Measurements from ENCODE around the gene GPR26. TPM values are rescaled to one million over a fixed set of nuclear protein-coding genes. Genes with fewer than 3 reads are reported as not detected.

Gene GPR26
- total and polyA plus RNA-seq, 2 of the 4 experiments (the other 2 are of a cell fraction) = not detected

- 50% methylated on average over 2 of the region's 7 CpGs; no CpG with 5 or more reads in 1 of the 2 experiments for WGBS, 2 experiments (ENCODE audit: extremely low coverage in 2 of 2, insufficient read length in 1 of 2)
- dilution Hi-C loops (cut with HindIII; ENCODE audit: low sequenced_read_pairs, unreplicated experiment) = no loop called here
Observed at GRCh38 chr10:123741146-123741545, 75.0 kb downstream of the GPR26 start.

More at GRCh38 chr10:123741146-123741545, 75.0 kb downstream of the GPR26 start:
- no peak overlapping the region for H3K14ac ChIP-seq (replicated peaks; ENCODE audit: low read depth, low read length)
- H4K5ac ChIP-seq (ENCODE audit: low read depth, low read length) = no peak overlapping the region
- no peak overlapping the region for H2AK5ac ChIP-seq (ENCODE audit: low read depth, low read length)
- H2BK15ac ChIP-seq (ENCODE audit: low read depth, low read length) = no peak overlapping the region
- H2BK120ac ChIP-seq (ENCODE audit: low read depth, low read length) = no peak overlapping the region
- in situ Hi-C loops (cut with MboI; ENCODE audit: low sequenced_read_pairs) = no loop called here
- H3K79me1 ChIP-seq (ENCODE audit: low read depth in 1 of 2, low read length in 2 of 2) = no peaks in the 10 kb centered on the region
- no peak overlapping the region for H3K56ac ChIP-seq (ENCODE audit: extremely low read depth, insufficient read depth, low read length)
- POLR2A ChIA-PET (ENCODE audit: unreplicated experiment) = no interaction called here
- H3K9me1 ChIP-seq (ENCODE audit: insufficient read depth, low read length) = no peaks in the 10 kb centered on the region
- H3K27ac ChIP-seq (ENCODE audit: insufficient read depth, low read length) = no peak overlapping the region
- DNase-seq (no peak), ATAC-seq (ENCODE audit: low read depth) (no peak)
- no peak overlapping the region for H3K4ac ChIP-seq (ENCODE audit: low read depth, low read length)
- no peak overlapping the region for H2BK5ac ChIP-seq (ENCODE audit: low read depth, low read length, poor library complexity, severe bottlenecking)
- H3K4me3 ChIP-seq (ENCODE audit: insufficient read depth, low read depth, low read length) = no peak overlapping the region
- no peak for TF ChIP-seq CHD1 (IDR thresholded peaks at IDR 0.05; ENCODE audit: low read depth, low read length)
- no peak for TF ChIP-seq FOS (IDR thresholded peaks at IDR 0.05; ENCODE audit: low read depth, low read length)
- no peak for TF ChIP-seq MAFK (IDR thresholded peaks at IDR 0.05; ENCODE audit: low read depth, low read length)
- TF ChIP-seq BHLHE40 (IDR thresholded peaks at IDR 0.05; ENCODE audit: low read depth, low read length) = no peak
- TF ChIP-seq CEBPB (IDR thresholded peaks at IDR 0.05; ENCODE audit: low read depth, low read length) = no peak
- TF ChIP-seq RCOR1 (IDR thresholded peaks at IDR 0.05; ENCODE audit: insufficient replicate concordance, low read length) = no peak
- no peak for TF ChIP-seq RAD21 (IDR thresholded peaks at IDR 0.05; ENCODE audit: low read length)
- TF ChIP-seq POLR2A (IDR thresholded peaks at IDR 0.05; ENCODE audit: low read depth, low read length) = no peak
- TF ChIP-seq NFE2L2 (IDR thresholded peaks at IDR 0.05; ENCODE audit: low read depth, low read length) = no peak
- TF ChIP-seq SMC3 (IDR thresholded peaks at IDR 0.05; ENCODE audit: low read depth, low read length) = no peak
- no peak for TF ChIP-seq CTCF (conservative IDR thresholded peaks at IDR 0.05; ENCODE audit: low read depth, low read length)
- no peak for TF ChIP-seq ELK1 (IDR thresholded peaks at IDR 0.05; ENCODE audit: borderline replicate concordance, low read depth, low read length)
- TF ChIP-seq MXI1 (IDR thresholded peaks at IDR 0.05; ENCODE audit: borderline replicate concordance, low read depth, low read length) = no peak
- no peak overlapping the region for H3K9ac ChIP-seq (ENCODE audit: low read depth, low read length)
- H3K36me3 ChIP-seq (ENCODE audit: control insufficient read depth, insufficient read depth, low read length) = no peaks in the 10 kb centered on the region
- no TSS peak for BruUV-seq (replicated peaks)
- H3K9me3 ChIP-seq (ENCODE audit: control insufficient read depth, insufficient read depth, low read length) = peaks cover 30% of the 10 kb centered on the region
- H4K91ac ChIP-seq (ENCODE audit: insufficient read depth, low read depth, low read length) = no peak overlapping the region
- CTCF ChIA-PET = no interaction called here
- H3K23ac ChIP-seq (ENCODE audit: low read depth, low read length) = no peak overlapping the region
- H3K4me1 ChIP-seq (ENCODE audit: control insufficient read depth, insufficient read depth, low read length) = no peaks in the 10 kb centered on the region
- no peak overlapping the region for H3K18ac ChIP-seq (ENCODE audit: low read depth, low read length)
- no peak overlapping the region for H2AFZ ChIP-seq (replicated peaks; ENCODE audit: low read length, poor library complexity)
- H2BK20ac ChIP-seq (ENCODE audit: low read depth, low read length) = no peak overlapping the region
- no peaks in the 10 kb centered on the region for H4K20me1 ChIP-seq (ENCODE audit: insufficient read depth, low read length)
- intact Hi-C loops (cut with micrococcal nuclease) = no loop called here
- no peaks in the 10 kb centered on the region for H3K27me3 ChIP-seq (ENCODE audit: control insufficient read depth, insufficient read depth, low read length)
- no peak overlapping the region for H2AK9ac ChIP-seq (replicated peaks; ENCODE audit: low read depth, low read length, poor library complexity)
- H4K8ac ChIP-seq (ENCODE audit: low read depth in 2 of 2, low read length in 2 of 2) = no peak overlapping the region
- no peak overlapping the region for H3K4me2 ChIP-seq (ENCODE audit: low read depth, low read length)

Data from IMR-90 (cell line).